ENCODE results near the gene RILPL1. TPM values are rescaled to one million over a fixed set of nuclear protein-coding genes. Genes with fewer than 3 reads are reported as not detected.
A peak's percentile ranks its signal among the peaks of the same experiment; 100 is the strongest.

The RILPL1 gene
- polyA plus RNA-seq, 4 donors, result 1.1 to 5.5 (median 3.7) TPM

GRCh38 chr12:123526542-123527080, 6.9 kb downstream of the RILPL1 start:
- WGBS, 3 donors, result 73 to 80% (median 76%) methylated on average over 7 of the region's 7 CpGs
- Histone ChIP-seq H3K9me3 (ENCODE audit: control insufficient read depth in 2 of 2, insufficient read depth in 1 of 2, low read depth in 1 of 2, low read length in 1 of 2) (no peaks in the 10 kb centered on the region), H3K27me3 (ENCODE audit: control insufficient read depth in 3 of 3, insufficient read depth in 3 of 3, low read length in 3 of 3) (no peaks in the 10 kb centered on the region), H3K36me3 (ENCODE audit: control insufficient read depth in 3 of 3, insufficient read depth in 2 of 3, low read depth in 1 of 3, low read length in 3 of 3) (peaks cover 0 to 43% (median 0%) of the 10 kb centered on the region in 3 donors), H3K27ac (ENCODE audit: low read depth in 1 of 3, low read length in 2 of 3) (no peak overlapping the region), H3K4me1 (ENCODE audit: control insufficient read depth in 3 of 3, insufficient read depth in 2 of 3, low read depth in 1 of 3, low read length in 2 of 3) (no peaks in the 10 kb centered on the region), H3K4me3 (ENCODE audit: low read depth in 1 of 3, low read length in 3 of 3) (no peak overlapping the region)
- FAIRE-seq (no peak), DNase-seq (no peak)

GRCh38 chr12:123524378-123524777, 9.1 kb downstream of the RILPL1 start:
- H3K27ac ChIP-seq (ENCODE audit: low read depth in 1 of 3, low read length in 2 of 3), result no peak overlapping the region
- WGBS, 3 donors, result 94 to 98% (median 97%) methylated on average over 7 of the region's 7 CpGs
- no peaks in the 10 kb centered on the region for H3K27me3 ChIP-seq (ENCODE audit: control insufficient read depth in 3 of 3, insufficient read depth in 3 of 3, low read length in 3 of 3)
- FAIRE-seq, result no peak
- H3K36me3 ChIP-seq (ENCODE audit: control insufficient read depth in 3 of 3, insufficient read depth in 2 of 3, low read depth in 1 of 3, low read length in 3 of 3), result peaks cover 0 to 52% (median 0%) of the 10 kb centered on the region in 3 donors
- DNase-seq, result no peak
- H3K9me3 ChIP-seq (ENCODE audit: control insufficient read depth in 2 of 2, insufficient read depth in 1 of 2, low read depth in 1 of 2, low read length in 1 of 2), result no peaks in the 10 kb centered on the region
- no peak overlapping the region for H3K4me3 ChIP-seq (ENCODE audit: low read depth in 1 of 3, low read length in 3 of 3)
- H3K4me1 ChIP-seq (ENCODE audit: control insufficient read depth in 3 of 3, insufficient read depth in 2 of 3, low read depth in 1 of 3, low read length in 2 of 3), result peaks cover 0 to 3% (median 0%) of the 10 kb centered on the region in 3 donors

- Histone ChIP-seq H3K27ac (ENCODE audit: low read depth in 1 of 3, low read length in 2 of 3) (no peak overlapping the region), H3K36me3 (ENCODE audit: control insufficient read depth in 3 of 3, insufficient read depth in 2 of 3, low read depth in 1 of 3, low read length in 3 of 3) (peaks cover 0 to 51% (median 0%) of the 10 kb centered on the region in 3 donors), H3K4me1 (ENCODE audit: control insufficient read depth in 3 of 3, insufficient read depth in 2 of 3, low read depth in 1 of 3, low read length in 2 of 3) (peaks cover 0 to 4% (median 0%) of the 10 kb centered on the region in 3 donors), H3K4me3 (ENCODE audit: low read depth in 1 of 3, low read length in 3 of 3) (no peak overlapping the region), H3K27me3 (ENCODE audit: control insufficient read depth in 3 of 3, insufficient read depth in 3 of 3, low read length in 3 of 3) (no peaks in the 10 kb centered on the region), H3K9me3 (ENCODE audit: control insufficient read depth in 2 of 2, insufficient read depth in 1 of 2, low read depth in 1 of 2, low read length in 1 of 2) (no peaks in the 10 kb centered on the region)
- WGBS, 3 donors, result 83 to 91% (median 91%) methylated on average over 10 of the region's 10 CpGs
- no peak for FAIRE-seq
- DNase-seq, result no peak
Measured at GRCh38 chr12:123523518-123523917, 10.0 kb downstream of the RILPL1 start.

- FAIRE-seq (no peak), DNase-seq (no peak)
- 86 to 94% (median 89%) methylated on average over 7 of the region's 7 CpGs for WGBS, 3 donors
- H3K4me1 ChIP-seq (ENCODE audit: control insufficient read depth in 3 of 3, insufficient read depth in 2 of 3, low read depth in 1 of 3, low read length in 2 of 3), result peaks cover 0 to 4% (median 0%) of the 10 kb centered on the region in 3 donors
- H3K36me3 ChIP-seq (ENCODE audit: control insufficient read depth in 3 of 3, insufficient read depth in 2 of 3, low read depth in 1 of 3, low read length in 3 of 3), result peaks cover 0 to 52% (median 0%) of the 10 kb centered on the region in 3 donors
- H3K27me3 ChIP-seq (ENCODE audit: control insufficient read depth in 3 of 3, insufficient read depth in 3 of 3, low read length in 3 of 3), result no peaks in the 10 kb centered on the region
- no peak overlapping the region for H3K27ac ChIP-seq (ENCODE audit: low read depth in 1 of 3, low read length in 2 of 3)
- no peak overlapping the region for H3K4me3 ChIP-seq (ENCODE audit: low read depth in 1 of 3, low read length in 3 of 3)
- H3K9me3 ChIP-seq (ENCODE audit: control insufficient read depth in 2 of 2, insufficient read depth in 1 of 2, low read depth in 1 of 2, low read length in 1 of 2), result no peaks in the 10 kb centered on the region
Measured at GRCh38 chr12:123522164-123522563, 11.4 kb downstream of the RILPL1 start.

- no peaks in the 10 kb centered on the region for H3K27me3 ChIP-seq (ENCODE audit: control insufficient read depth in 3 of 3, insufficient read depth in 3 of 3, low read length in 3 of 3)
- no peak overlapping the region for H3K27ac ChIP-seq (ENCODE audit: low read depth in 1 of 3, low read length in 2 of 3)
- FAIRE-seq (no peak), DNase-seq (no peak)
- 93 to 98% (median 96%) methylated on average over 14 of the region's 14 CpGs for WGBS, 3 donors
- H3K4me1 ChIP-seq (ENCODE audit: control insufficient read depth in 3 of 3, insufficient read depth in 2 of 3, low read depth in 1 of 3, low read length in 2 of 3), result peaks cover 0 to 4% (median 0%) of the 10 kb centered on the region in 3 donors
- no peak overlapping the region for H3K4me3 ChIP-seq (ENCODE audit: low read depth in 1 of 3, low read length in 3 of 3)
- peaks cover 0 to 60% (median 0%) of the 10 kb centered on the region in 3 donors for H3K36me3 ChIP-seq (ENCODE audit: control insufficient read depth in 3 of 3, insufficient read depth in 2 of 3, low read depth in 1 of 3, low read length in 3 of 3)
- no peaks in the 10 kb centered on the region for H3K9me3 ChIP-seq (ENCODE audit: control insufficient read depth in 2 of 2, insufficient read depth in 1 of 2, low read depth in 1 of 2, low read length in 1 of 2)
Measured at GRCh38 chr12:123520567-123521474, 12.7 kb downstream of the RILPL1 start.

- H3K27ac ChIP-seq (ENCODE audit: low read depth in 1 of 3, low read length in 2 of 3), result no peak overlapping the region
- peaks cover 0 to 4% (median 0%) of the 10 kb centered on the region in 3 donors for H3K4me1 ChIP-seq (ENCODE audit: control insufficient read depth in 3 of 3, insufficient read depth in 2 of 3, low read depth in 1 of 3, low read length in 2 of 3)
- peaks cover 0 to 60% (median 0%) of the 10 kb centered on the region in 3 donors for H3K36me3 ChIP-seq (ENCODE audit: control insufficient read depth in 3 of 3, insufficient read depth in 2 of 3, low read depth in 1 of 3, low read length in 3 of 3)
- no peak overlapping the region for H3K4me3 ChIP-seq (ENCODE audit: low read depth in 1 of 3, low read length in 3 of 3)
- no peaks in the 10 kb centered on the region for H3K27me3 ChIP-seq (ENCODE audit: control insufficient read depth in 3 of 3, insufficient read depth in 3 of 3, low read length in 3 of 3)
- peak; percentile 48 to 61 for DNase-seq
- no peaks in the 10 kb centered on the region for H3K9me3 ChIP-seq (ENCODE audit: control insufficient read depth in 2 of 2, insufficient read depth in 1 of 2, low read depth in 1 of 2, low read length in 1 of 2)
- 46 to 69% (median 55%) methylated on average over 24 of the region's 24 CpGs for WGBS, 3 donors
- FAIRE-seq, result no peak
Measured at GRCh38 chr12:123519141-123520001, 14.1 kb downstream of the RILPL1 start.

GRCh38 chr12:123516216-123516780, 17.2 kb downstream of the RILPL1 start:
- FAIRE-seq (no peak), DNase-seq (no peak)
- Histone ChIP-seq H3K27me3 (ENCODE audit: control insufficient read depth in 3 of 3, insufficient read depth in 3 of 3, low read length in 3 of 3) (no peaks in the 10 kb centered on the region), H3K36me3 (ENCODE audit: control insufficient read depth in 3 of 3, insufficient read depth in 2 of 3, low read depth in 1 of 3, low read length in 3 of 3) (peaks cover 0 to 44% (median 0%) of the 10 kb centered on the region in 3 donors), H3K9me3 (ENCODE audit: control insufficient read depth in 2 of 2, insufficient read depth in 1 of 2, low read depth in 1 of 2, low read length in 1 of 2) (no peaks in the 10 kb centered on the region), H3K4me1 (ENCODE audit: control insufficient read depth in 3 of 3, insufficient read depth in 2 of 3, low read depth in 1 of 3, low read length in 2 of 3) (peaks cover 0 to 4% (median 0%) of the 10 kb centered on the region in 3 donors), H3K4me3 (ENCODE audit: low read depth in 1 of 3, low read length in 3 of 3) (no peak overlapping the region), H3K27ac (ENCODE audit: low read depth in 1 of 3, low read length in 2 of 3) (no peak overlapping the region)
- WGBS, 3 donors, result 86 to 94% (median 93%) methylated on average over 10 to 11 of the region's 11 CpGs
